Measurements from ENCODE around the gene S100A7.

DNA sequence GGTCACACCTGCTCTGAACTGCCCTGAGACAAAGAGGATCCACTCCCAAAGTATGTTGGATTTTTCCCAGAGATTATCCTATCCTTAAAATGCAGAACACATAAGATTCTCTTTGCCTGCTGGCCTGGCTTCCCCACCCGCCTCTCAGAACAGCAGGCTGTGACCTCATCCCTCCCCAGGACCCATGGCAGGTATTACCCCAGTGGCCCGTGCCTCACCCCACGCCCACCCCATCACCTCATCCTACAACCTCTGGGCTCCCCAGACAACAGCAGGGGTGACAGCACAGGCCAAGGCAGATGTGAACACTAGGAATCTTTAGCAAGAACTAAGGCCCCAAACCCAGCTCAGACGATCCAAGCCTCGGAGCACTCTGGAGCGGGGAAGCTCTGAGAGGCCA is 35.1 kb upstream of the S100A7 start:
- TF ChIP-seq CTCF (IDR thresholded peaks at IDR 0.05) (no peak), ZFX (IDR thresholded peaks at IDR 0.05; ENCODE audit: borderline replicate concordance) (no peak)
